A549 (cell line): ENCODE results near the gene MIEF1.

Experiments
- CHD4 ChIP-seq: fragments of 200-600 bp; sonication (generic); IDR thresholded peaks from 2 replicates; pipeline ENCODE4 v1.6.1; 2016; ENCODE audit warnings: antibody characterized with exemption, mild to moderate bottlenecking, borderline replicate concordance
- CTCF ChIP-seq: fragments of >200 bp; sonication (Bioruptor Twin); formaldehyde crosslinking; IDR thresholded peaks from 3 replicates; pipeline ENCODE4 v1.5.1; 2016
- EP300 ChIP-seq, 2 experiments: fragments of >200 bp; sonication (Bioruptor Twin); formaldehyde crosslinking; IDR thresholded peaks; 2 replicates in 1 of 2; 3 replicates in 1 of 2; pipeline ENCODE4 v1.6.1; 2016 to 2017
- FOSL2 ChIP-seq, 2 experiments: fragments of 450-650 bp in 1 of 2; fragments of >200 bp in 1 of 2; sonication (Bioruptor Twin) in 1 of 2; formaldehyde crosslinking; IDR thresholded peaks; 2 replicates each; pipeline versions ENCODE4 v1.5.0 to v1.6.1; 2016 to 2020; ENCODE audit warnings: mild to moderate bottlenecking in 1 of 2, moderate library complexity in 1 of 2
- MYC ChIP-seq: IDR thresholded peaks from 2 replicates; pipeline ENCODE4 v1.6.1; 2012; ENCODE audit warnings: mild to moderate bottlenecking, inconsistent platforms, low read length, improper control_type of control experiment, borderline replicate concordance
- POLR2A ChIP-seq: IDR thresholded peaks from 2 replicates; pipeline ENCODE4 v1.6.1; 2012; ENCODE audit warnings: mild to moderate bottlenecking, low read length
- RAD21 ChIP-seq, 2 experiments: fragments of >200 bp in 1 of 2; sonication (Bioruptor Twin) in 1 of 2; formaldehyde crosslinking in 1 of 2; IDR thresholded peaks in 1 of 2; conservative IDR thresholded peaks in 1 of 2; 2 replicates in 1 of 2; 3 replicates in 1 of 2; pipeline ENCODE4 v1.6.1; 2012 to 2018; ENCODE audit warnings: inconsistent platforms in 1 of 2

- TF ChIP-seq EP300 (IDR thresholded peaks at IDR 0.05) = no peak
- TF ChIP-seq RAD21 (conservative IDR thresholded peaks at IDR 0.05 in 1 of 2, IDR thresholded peaks at IDR 0.05 in 1 of 2) = no peak
- no peak for TF ChIP-seq MYC
- TF ChIP-seq FOSL2 (IDR thresholded peaks at IDR 0.05) = no peak
- no peak for TF ChIP-seq FOSL2 (CRISPR knock-in tag; IDR thresholded peaks at IDR 0.05)
- TF ChIP-seq POLR2A = no peak
- TF ChIP-seq CHD4 = no peak
- no peak for TF ChIP-seq CTCF
Observed at GRCh38 chr22:39553429-39553828, 51.3 kb downstream of the MIEF1 start.
